ENCODE results near the gene TEKTIP1. TPM values are rescaled to one million over a fixed set of nuclear protein-coding genes. Genes with fewer than 3 reads are reported as not detected.
A peak's percentile ranks its signal among the peaks of the same experiment; 100 is the strongest.
"Not testable (repeated sequence)": the region's sequence is repeated elsewhere in the genome, so short reads cannot be mapped to it uniquely, and the experiment has no call there.

The TEKTIP1 gene
- total RNA-seq, 1 donor from 2014 or later = 0.41 TPM

GRCh38 chr19:3507371-3508120 is 31.4 kb upstream of the TEKTIP1 start:
- peak in 1 of 2 donors; percentile 65 for DNase-seq (ENCODE audit: low spot score in 2 of 2)
- no peak for FAIRE-seq

GRCh38 chr19:3508121-3508661 is 30.8 kb upstream of the TEKTIP1 start:
- DNase-seq (ENCODE audit: low spot score in 2 of 2); FAIRE-seq: not testable (repeated sequence)

GRCh38 chr19:3508771-3509535 is 30.0 kb upstream of the TEKTIP1 start:
- DNase-seq (ENCODE audit: low spot score in 2 of 2) (no peak), FAIRE-seq (no peak)

GRCh38 chr19:3509566-3509989 is 29.4 kb upstream of the TEKTIP1 start:
- FAIRE-seq (no peak), DNase-seq (ENCODE audit: low spot score in 2 of 2) (no peak)

- no peak for FAIRE-seq
- no peak for DNase-seq (ENCODE audit: low spot score in 2 of 2)
Measured at GRCh38 chr19:3510727-3511126, 28.2 kb upstream of the TEKTIP1 start.

- DNase-seq (ENCODE audit: low spot score in 2 of 2) = no peak
- FAIRE-seq = no peak
Measured at GRCh38 chr19:3511506-3512251, 27.3 kb upstream of the TEKTIP1 start.

GRCh38 chr19:3512562-3513228 is 26.3 kb upstream of the TEKTIP1 start:
- no peak for DNase-seq (ENCODE audit: low spot score in 2 of 2)
- FAIRE-seq = no peak

GRCh38 chr19:3513229-3514140 is 25.5 kb upstream of the TEKTIP1 start:
- FAIRE-seq = no peak

GRCh38 chr19:3514930-3515329 is 24.0 kb upstream of the TEKTIP1 start:
- no peak for DNase-seq (ENCODE audit: low spot score in 2 of 2)

More at GRCh38 chr19:3513229-3514140, 25.5 kb upstream of the TEKTIP1 start:
- DNase-seq (ENCODE audit: low spot score in 2 of 2) = no peak

GRCh38 chr19:3515891-3516422 is 23.0 kb upstream of the TEKTIP1 start:
- no peak for FAIRE-seq
- no peak for DNase-seq (ENCODE audit: low spot score in 2 of 2)

More at GRCh38 chr19:3514930-3515329, 24.0 kb upstream of the TEKTIP1 start:
- FAIRE-seq = no peak

GRCh38 chr19:3516675-3517207 is 22.2 kb upstream of the TEKTIP1 start:
- FAIRE-seq (no peak), DNase-seq (ENCODE audit: low spot score in 2 of 2) (no peak)

- no peak for DNase-seq (ENCODE audit: low spot score in 2 of 2)
- FAIRE-seq = no peak
Measured at GRCh38 chr19:3517638-3518037, 21.3 kb upstream of the TEKTIP1 start.

GRCh38 chr19:3518255-3518654 is 20.7 kb upstream of the TEKTIP1 start:
- no peak for DNase-seq (ENCODE audit: low spot score in 2 of 2)
- FAIRE-seq = no peak

- no peak for DNase-seq (ENCODE audit: low spot score in 2 of 2)
- FAIRE-seq = no peak
Measured at GRCh38 chr19:3518659-3519058, 20.3 kb upstream of the TEKTIP1 start.

- FAIRE-seq = no peak
Measured at GRCh38 chr19:3519126-3519525, 19.8 kb upstream of the TEKTIP1 start.

GRCh38 chr19:3520166-3521103 is 18.5 kb upstream of the TEKTIP1 start:
- no peak for DNase-seq (ENCODE audit: low spot score in 2 of 2)
- no peak for FAIRE-seq

More at GRCh38 chr19:3519126-3519525, 19.8 kb upstream of the TEKTIP1 start:
- no peak for DNase-seq (ENCODE audit: low spot score in 2 of 2)

- FAIRE-seq (no peak), DNase-seq (ENCODE audit: low spot score in 2 of 2) (no peak)
Measured at GRCh38 chr19:3521104-3521445, 17.9 kb upstream of the TEKTIP1 start.
